ENCODE measurements around the gene SLC6A7.

GRCh38 chr5:150239099-150239793, 49.4 kb downstream of the SLC6A7 start:
- TF ChIP-seq CTCF (IDR thresholded peaks at IDR 0.05) (no peak), POLR2A (IDR thresholded peaks at IDR 0.05) (no peak), EP300 (IDR thresholded peaks at IDR 0.05) (no peak)

Measured in tibial nerve (tissue), 4 donors.